Erythroblast (primary cell): Measurements from ENCODE around the gene CHST7.

Source experiments
- GATA1 ChIP-seq: IDR thresholded peaks from 2 replicates; pipeline ENCODE4 v1.6.1; 2011; ENCODE audit warnings: low read depth, mild to moderate bottlenecking, control low read depth, low read length, moderate library complexity
- POLR2A ChIP-seq: IDR thresholded peaks from 2 replicates; pipeline ENCODE4 v1.6.1; 2011; ENCODE audit warnings: mild to moderate bottlenecking, low read length

DNA sequence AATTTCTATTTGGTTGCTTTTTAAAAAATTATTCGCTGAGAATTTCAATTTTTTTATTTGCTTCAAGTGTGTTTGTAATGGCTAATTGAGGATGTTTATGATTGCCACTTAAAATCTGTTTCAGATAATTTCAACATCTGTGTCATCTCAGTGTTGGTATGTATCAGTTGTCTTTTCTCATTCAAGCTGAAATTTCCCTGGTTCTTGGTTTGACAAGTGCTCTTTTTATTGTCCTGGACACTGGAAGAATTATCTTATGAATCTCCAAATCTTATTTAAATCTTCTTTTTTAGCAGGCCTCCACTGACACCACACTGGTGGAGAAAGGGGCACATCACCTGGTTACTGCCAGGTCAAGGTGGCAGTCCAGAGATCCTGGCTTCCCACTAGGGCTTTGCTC, 21.5 kb downstream of the CHST7 start:
- TF ChIP-seq POLR2A, result no peak
- TF ChIP-seq GATA1, result no peak
